GM21367 (cell line): Measurements from ENCODE around the gene ERBB3.
"Not testable (repeated sequence)": the region's sequence is repeated elsewhere in the genome, so short reads cannot be mapped to it uniquely, and the experiment has no call there.

Source experiments
- ATAC-seq: cut with Tn5 transposase; IDR thresholded peaks from one replicate; pipeline ENCODE4 v1.9.1; 2021; ENCODE audit not compliant: unreplicated experiment

ERBB3 gene

GRCh38 chr12:56110571-56110970, 30.6 kb downstream of the ERBB3 start:
- no peak for ATAC-seq

- ATAC-seq, result no peak
Measured at GRCh38 chr12:56114084-56114483, 34.1 kb downstream of the ERBB3 start.

GRCh38 chr12:56115329-56115728, 35.4 kb downstream of the ERBB3 start:
- no peak for ATAC-seq

GRCh38 chr12:56116267-56117081, 36.5 kb downstream of the ERBB3 start, which contains the start of gene RPL41:
TSS of gene RPL41 (plus strand) at chr12:56116633.
- peak; percentile 33 for ATAC-seq

- ATAC-seq, result not testable (repeated sequence)
Measured at GRCh38 chr12:56117082-56117706, 37.2 kb downstream of the ERBB3 start.

GRCh38 chr12:56117778-56118687, 38.1 kb downstream of the ERBB3 start, which contains the start of gene ZC3H10:
TSS of gene ZC3H10 (plus strand) at chr12:56118266. CDS start at chr12:56120563, 2,297 bp downstream.
- peak; percentile 67 for ATAC-seq

GRCh38 chr12:56118688-56119357, 38.9 kb downstream of the ERBB3 start:
- no peak for ATAC-seq

GRCh38 chr12:56119361-56119796, 39.4 kb downstream of the ERBB3 start:
- ATAC-seq, result no peak

- ATAC-seq, result no peak
Measured at GRCh38 chr12:56120158-56120846, 40.3 kb downstream of the ERBB3 start.

- no peak for ATAC-seq
Measured at GRCh38 chr12:56121204-56121870, 41.4 kb downstream of the ERBB3 start.

GRCh38 chr12:56122637-56123036, 42.7 kb downstream of the ERBB3 start:
- ATAC-seq, result no peak

GRCh38 chr12:56124133-56124532, 44.2 kb downstream of the ERBB3 start:
- ATAC-seq, result no peak

GRCh38 chr12:56126732-56127239, 46.8 kb downstream of the ERBB3 start:
- ATAC-seq, result no peak

GRCh38 chr12:56127485-56127887, 47.5 kb downstream of the ERBB3 start:
- ATAC-seq, result no peak

GRCh38 chr12:56127888-56128669, 48.1 kb downstream of the ERBB3 start, which contains the start of gene ESYT1:
TSS of gene ESYT1 (plus strand) at chr12:56128267. CDS start at chr12:56128320, 53 bp downstream.
- peak; percentile 84 for ATAC-seq

GRCh38 chr12:56128670-56129205, 48.8 kb downstream of the ERBB3 start:
- ATAC-seq, result peak; percentile 1

GRCh38 chr12:56129206-56129941, 49.4 kb downstream of the ERBB3 start:
- no peak for ATAC-seq
